GM18861 (cell line): ENCODE data around the gene ARFGEF3.

Experiments
- ATAC-seq: cut with Tn5 transposase; IDR thresholded peaks from one replicate; pipeline ENCODE4 v1.9.1; 2021; ENCODE audit not compliant: unreplicated experiment

ARFGEF3 gene

GRCh38 chr6:138297761-138298298 is 136.1 kb downstream of the ARFGEF3 start:
- no peak for ATAC-seq

DNA sequence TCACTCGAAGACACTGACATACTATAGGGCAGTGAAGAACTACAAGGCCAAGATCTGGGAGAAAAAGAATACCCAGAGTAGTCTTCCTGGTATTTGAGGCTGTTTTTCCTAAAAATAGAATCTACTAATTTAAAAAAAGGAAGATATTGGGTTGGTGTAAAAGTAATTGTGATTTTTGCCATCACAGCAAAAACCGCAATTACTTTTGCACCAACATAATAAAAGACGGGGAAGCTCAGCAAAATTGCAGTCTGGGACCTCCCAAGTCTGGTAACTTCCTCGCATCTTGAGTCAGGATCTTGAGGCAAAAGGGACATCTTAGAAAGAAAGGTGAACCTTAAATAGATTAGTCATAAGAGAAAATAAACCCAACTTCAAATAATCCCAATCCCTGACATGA is 138.7 kb downstream of the ARFGEF3 start:
- ATAC-seq: no peak

DNA sequence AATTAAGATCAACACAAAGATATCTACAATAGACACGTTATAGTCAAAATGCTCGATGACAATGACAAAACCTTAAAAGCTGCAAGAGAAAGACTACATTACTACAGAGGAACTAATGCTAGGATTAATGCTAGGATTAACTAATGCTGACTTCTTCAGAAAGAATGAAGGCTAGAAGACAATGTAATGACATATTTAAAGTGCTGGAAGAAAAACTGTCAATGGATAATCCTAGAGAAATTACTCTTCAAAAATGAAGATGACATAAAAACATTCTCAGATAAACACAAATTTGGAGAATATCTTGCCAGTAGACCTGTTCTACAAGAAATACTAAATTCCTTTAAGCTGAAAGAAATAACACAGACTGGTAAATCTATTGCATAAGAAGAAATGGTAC is 140.8 kb downstream of the ARFGEF3 start:
- no peak for ATAC-seq

DNA sequence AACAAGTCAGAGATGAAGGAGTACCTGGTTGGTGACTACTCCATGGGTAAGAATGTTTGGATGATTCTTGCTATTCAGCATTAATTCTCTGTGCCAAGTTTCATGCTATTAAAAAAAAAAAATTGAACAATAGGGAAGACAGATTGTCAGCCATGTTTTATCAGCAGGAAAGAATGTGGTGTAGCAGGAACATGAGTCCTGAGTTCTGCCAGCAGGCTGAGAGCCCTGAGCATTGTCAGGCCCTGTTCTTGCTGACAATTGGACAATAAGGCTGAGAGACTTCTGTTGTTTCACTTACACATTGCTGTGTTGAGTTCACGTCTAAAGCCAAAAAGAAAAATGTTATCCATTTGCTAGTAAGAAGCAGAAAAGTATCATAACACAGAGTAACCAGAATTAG is 145.6 kb downstream of the ARFGEF3 start:
- ATAC-seq: no peak

- ATAC-seq: no peak
Measured at GRCh38 chr6:138307816-138308730, 146.3 kb downstream of the ARFGEF3 start.

DNA sequence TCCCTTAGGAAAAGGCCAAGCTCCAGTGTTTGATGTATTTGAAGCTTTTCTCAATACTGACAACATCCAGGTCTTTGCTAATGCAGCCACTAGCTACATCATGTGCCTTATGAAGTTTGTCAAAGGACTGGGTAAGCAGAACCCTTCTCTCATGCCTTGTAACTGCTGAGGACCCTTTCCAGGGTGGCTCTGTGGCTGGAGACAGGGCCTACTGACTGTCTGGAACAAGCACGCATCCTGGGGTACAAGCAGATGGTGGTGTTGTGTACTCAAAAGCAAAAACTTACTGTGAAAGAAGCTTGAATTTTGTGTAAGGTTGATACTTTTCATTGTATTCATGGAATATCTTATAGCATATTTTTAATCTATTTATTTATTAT is 147.0 kb downstream of the ARFGEF3 start:
- no peak for ATAC-seq

GRCh38 chr6:138309695-138310094 is 148.0 kb downstream of the ARFGEF3 start:
- no peak for ATAC-seq

GRCh38 chr6:138310294-138310693 is 148.6 kb downstream of the ARFGEF3 start:
- no peak for ATAC-seq

GRCh38 chr6:138310821-138311220 is 149.1 kb downstream of the ARFGEF3 start:
- ATAC-seq: no peak

DNA sequence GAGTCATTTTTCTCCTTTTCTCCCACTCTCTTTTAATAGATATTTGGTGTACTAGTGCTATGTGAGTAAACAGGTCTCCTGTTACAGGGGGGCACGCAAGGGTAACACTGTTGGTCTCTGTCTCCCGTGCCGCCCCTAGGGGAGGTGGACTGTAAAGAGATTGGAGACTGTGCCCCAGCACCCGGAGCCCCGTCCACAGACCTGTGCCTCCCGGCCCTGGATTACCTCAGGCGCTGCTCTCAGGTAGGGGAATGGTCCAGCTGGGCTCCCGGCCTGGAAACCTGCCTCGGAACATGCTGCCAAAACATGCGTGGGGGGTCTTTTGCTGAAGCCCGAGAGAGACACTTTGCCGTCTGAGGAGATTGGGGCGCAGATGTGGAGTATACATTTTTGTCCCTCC is 149.5 kb downstream of the ARFGEF3 start:
- no peak for ATAC-seq

DNA sequence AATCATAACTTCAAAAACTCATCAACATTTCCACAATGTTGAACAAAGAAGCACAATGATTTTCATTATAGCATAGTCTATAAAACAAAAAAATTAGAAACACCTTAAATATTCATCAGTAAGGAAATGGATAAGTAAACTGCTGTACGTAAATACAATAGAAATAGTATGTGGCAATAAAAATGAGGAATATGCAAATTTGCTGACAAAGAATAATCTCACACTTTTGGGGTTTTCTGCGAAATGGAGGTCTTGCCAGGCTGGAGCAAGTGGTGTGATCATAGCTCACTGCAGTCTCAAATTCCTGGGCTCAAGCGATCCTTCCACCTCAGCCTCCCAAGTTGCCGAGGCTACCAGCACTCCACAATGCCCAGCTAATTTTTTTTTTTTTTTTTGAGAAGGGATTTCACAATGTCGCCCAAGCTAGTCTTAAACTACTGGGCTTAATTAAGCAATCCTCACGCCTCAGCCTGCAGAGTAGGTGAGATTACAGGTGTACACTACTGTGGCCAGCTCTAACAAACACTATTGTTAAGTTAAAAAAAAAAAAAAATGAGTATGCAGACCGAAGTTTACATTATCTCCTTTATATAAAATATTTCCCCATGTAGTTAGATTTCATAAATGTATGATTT is 157.1 kb downstream of the ARFGEF3 start:
- no peak for ATAC-seq

- ATAC-seq: no peak
Measured at GRCh38 chr6:138321934-138322333, 160.2 kb downstream of the ARFGEF3 start.

- ATAC-seq: no peak
Measured at GRCh38 chr6:138323821-138324220, 162.1 kb downstream of the ARFGEF3 start.

- ATAC-seq: no peak
Measured at GRCh38 chr6:138328210-138328609, 166.5 kb downstream of the ARFGEF3 start.

- no peak for ATAC-seq
Measured at GRCh38 chr6:138330763-138331162, 169.0 kb downstream of the ARFGEF3 start.

GRCh38 chr6:138331444-138331843 is 169.7 kb downstream of the ARFGEF3 start:
- no peak for ATAC-seq

DNA sequence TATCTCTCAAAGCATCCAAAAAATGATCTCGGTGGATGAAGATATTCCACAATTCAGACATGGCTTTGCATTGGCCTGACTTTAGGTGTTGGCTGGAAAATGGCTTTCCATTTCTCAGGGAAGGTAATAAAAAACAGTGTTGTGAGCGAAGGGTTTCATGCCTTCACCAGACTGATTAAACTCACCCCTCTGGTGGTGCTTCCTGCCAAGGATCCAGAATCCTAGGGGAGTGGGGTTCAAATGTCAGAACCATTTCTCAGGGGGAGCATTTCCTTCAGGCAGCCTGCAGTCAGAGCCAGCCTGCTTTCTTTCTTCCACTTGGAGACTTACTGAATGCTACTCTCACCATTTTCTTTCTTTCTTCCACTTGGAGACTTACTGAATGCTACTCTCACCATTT is 170.2 kb downstream of the ARFGEF3 start:
- ATAC-seq: no peak

GRCh38 chr6:138334000-138334399 is 172.3 kb downstream of the ARFGEF3 start:
- no peak for ATAC-seq

DNA sequence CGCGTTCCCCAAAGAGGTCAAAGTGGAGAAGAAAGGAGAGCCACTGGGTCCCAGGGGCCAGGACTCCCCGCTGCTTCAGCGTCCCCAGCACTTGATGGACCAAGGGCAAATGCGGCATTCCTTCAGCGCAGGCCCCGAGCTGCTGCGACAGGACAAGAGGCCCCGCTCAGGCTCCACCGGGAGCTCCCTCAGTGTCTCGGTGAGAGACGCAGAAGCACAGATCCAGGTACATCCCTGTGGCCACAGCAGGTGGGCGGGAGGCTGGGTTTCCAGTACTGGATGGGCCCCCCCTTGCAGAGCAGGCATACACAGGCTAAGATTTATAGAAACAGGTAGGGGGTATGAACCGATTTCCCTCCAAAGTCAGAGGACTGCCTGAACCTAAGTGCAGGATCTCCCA is 173.2 kb downstream of the ARFGEF3 start:
- no peak for ATAC-seq

DNA sequence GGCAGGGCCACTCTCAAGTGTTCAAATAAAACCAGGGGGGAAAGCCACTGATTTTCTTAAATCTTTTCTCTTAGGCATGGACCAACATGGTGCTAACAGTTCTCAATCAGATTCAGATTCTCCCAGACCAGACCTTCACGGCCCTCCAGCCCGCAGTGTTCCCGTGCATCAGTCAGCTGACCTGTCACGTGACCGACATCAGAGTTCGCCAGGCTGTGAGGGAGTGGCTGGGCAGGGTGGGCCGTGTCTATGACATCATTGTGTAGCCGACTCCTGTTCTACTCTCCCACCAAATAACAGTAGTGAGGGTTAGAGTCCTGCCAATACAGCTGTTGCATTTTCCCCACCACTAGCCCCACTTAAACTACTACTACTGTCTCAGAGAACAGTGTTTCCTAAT is 174.5 kb downstream of the ARFGEF3 start:
- no peak for ATAC-seq

DNA sequence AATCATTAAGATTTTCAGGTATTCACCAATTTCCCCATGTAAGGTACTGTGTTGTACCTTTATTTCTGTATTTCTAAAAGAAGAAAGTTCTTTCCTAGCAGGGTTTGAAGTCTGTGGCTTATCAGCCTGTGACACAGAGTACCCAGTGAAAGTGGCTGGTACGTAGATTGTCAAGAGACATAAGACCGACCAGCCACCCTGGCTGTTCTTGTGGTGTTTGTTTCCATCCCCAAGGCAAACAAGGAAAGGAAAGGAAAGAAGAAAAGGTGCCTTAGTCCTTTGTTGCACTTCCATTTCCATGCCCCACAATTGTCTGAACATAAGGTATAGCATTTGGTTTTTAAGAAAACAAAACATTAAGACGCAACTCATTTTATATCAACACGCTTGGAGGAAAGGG is 175.3 kb downstream of the ARFGEF3 start:
- no peak for ATAC-seq

- ATAC-seq: no peak
Measured at GRCh38 chr6:138339024-138339423, 177.3 kb downstream of the ARFGEF3 start.
